Kidney (tissue), 14 donors: ENCODE measurements around the gene HES1. TPM values are rescaled to one million over a fixed set of nuclear protein-coding genes. Genes with fewer than 3 reads are reported as not detected.
A peak's percentile ranks its signal among the peaks of the same experiment; 100 is the strongest.

Source experiments
- DNase-seq, 5 donors: peaks; one replicate each; pipeline ENCODE4 v3.0.0-alpha.2; 2013 to 2020
- FAIRE-seq: peaks from 2 replicates; lab custom pipeline; 2012; peaks lifted over from hg19 to GRCh38; lab: Jason Lieb, UNC
- H3K27ac ChIP-seq, 2 donors: one replicate each; pipeline ENCODE4 v1.7.0; 2013; ENCODE audit warnings: low read depth in 2 of 2, low read length in 2 of 2, inconsistent platforms in 1 of 2
- H3K27me3 ChIP-seq: one replicate; pipeline ENCODE4 v1.7.1; 2013; ENCODE audit warnings: low read length, inconsistent platforms; ENCODE audit not compliant: control insufficient read depth, insufficient read depth
- H3K36me3 ChIP-seq, 3 donors: one replicate each; pipeline versions ENCODE4 v1.7.0 to v1.7.1; 2013; ENCODE audit warnings: low read length in 3 of 3, control low read depth in 1 of 3, inconsistent platforms in 1 of 3; ENCODE audit not compliant: insufficient read depth in 3 of 3, control insufficient read depth in 2 of 3
- H3K4me1 ChIP-seq, 3 donors: one replicate each; pipeline versions ENCODE4 v1.7.0 to v1.7.1; 2013; ENCODE audit warnings: low read length in 3 of 3, inconsistent platforms in 1 of 3, low read depth in 1 of 3; ENCODE audit not compliant: control insufficient read depth in 2 of 3, insufficient read depth in 2 of 3
- H3K4me3 ChIP-seq, 3 donors: one replicate each; pipeline versions ENCODE4 v1.7.0 to v1.8.1; 2013; ENCODE audit warnings: low read length in 3 of 3, control low read depth in 1 of 3, inconsistent platforms in 1 of 3
- H3K9ac ChIP-seq, 3 donors: one replicate each; pipeline versions ENCODE4 v1.7.0 to v1.7.1; 2013; ENCODE audit warnings: low read length in 3 of 3, control low read depth in 1 of 3, inconsistent platforms in 1 of 3
- H3K9me3 ChIP-seq, 3 donors: one replicate each; pipeline versions ENCODE4 v1.7.0 to v1.7.1; 2013; ENCODE audit warnings: low read length in 3 of 3, control low read depth in 1 of 3, inconsistent platforms in 1 of 3; ENCODE audit not compliant: control insufficient read depth in 2 of 3, insufficient read depth in 1 of 3
- intact Hi-C: fragments of 100-400 bp; cut with DNase I; formaldehyde crosslinking; loops from one replicate; pipeline ENCODE4 v1.11.1; 2022
- polyA plus RNA-seq: library from polyadenylated mRNA; stranded (reverse); fragments of 350-450 nt; fragmentation: Illumina TruSeq; extraction: RNeasy Lipid Tissue Mini Kit (QIAGEN cat#74804); gene quantifications from one replicate; pipeline ENCODE4 v1.2.3, GENCODE V29; 2014; ENCODE audit warnings: low read depth, low replicate concordance; ENCODE audit not compliant: insufficient read depth
- total RNA-seq: library from RNA; stranded (reverse); fragmentation: NEBNext Ultra II Directional; extraction: Animal tissue kit (Norgen Biotek cat#: 25700); gene quantifications from one replicate; pipeline ENCODE4 v1.2.1, GENCODE V29; 2021
- TF ChIP-seq, protein P1 (sequence below): IDR thresholded peaks from 3 replicates; pipeline ENCODE4 v1.5.1; 2012; ENCODE audit warnings: mild to moderate bottlenecking, moderate library complexity, borderline replicate concordance; ENCODE audit not compliant: insufficient read depth; ENCODE audit errors: extremely low read depth
- donor health status: control.
- donor health status: control.
- donor health status: control.
- donor health status: control.
- donor health status: control.
- donor health status: DM: yes; HTN: yes; CAD: no.
- donor health status: Normal renal cell carcinoma (clear cell type).

The HES1 gene
- total and polyA plus RNA-seq, 2 donors from 2014 or later: 44.3 to 77.4 TPM

DNA sequence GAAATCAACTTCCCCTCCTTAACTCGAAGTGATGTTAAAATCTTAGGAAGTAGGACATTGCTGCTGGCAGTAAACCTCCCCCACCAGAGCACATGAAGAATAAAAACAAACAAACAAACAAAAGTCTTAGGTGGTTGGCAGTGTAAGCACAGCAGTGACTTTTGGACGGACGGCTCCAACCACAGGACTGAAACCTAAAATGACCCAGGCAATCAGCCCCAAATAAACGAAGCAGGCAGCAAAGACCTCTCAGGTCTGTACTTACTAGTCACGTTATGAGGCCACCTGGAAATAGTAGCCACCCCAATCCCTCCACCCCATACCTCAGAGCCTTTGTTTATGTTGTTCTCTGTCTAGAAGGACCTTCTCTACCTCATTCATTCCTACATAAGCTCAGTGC is 33.5 kb upstream of the HES1 start:
- DNase-seq: no peak
- Histone ChIP-seq H3K36me3 (no peaks in the 10 kb centered on the region), H3K27ac (no peak overlapping the region), H3K4me3 (no peak overlapping the region), H3K9ac (no peak overlapping the region), H3K27me3 (no peaks in the 10 kb centered on the region), H3K4me1 (peaks cover 5 to 31% (median 27%) of the 10 kb centered on the region in 3 donors), H3K9me3 (no peaks in the 10 kb centered on the region)
- intact Hi-C loops: no loop called here
- TF ChIP-seq, protein P1, sequence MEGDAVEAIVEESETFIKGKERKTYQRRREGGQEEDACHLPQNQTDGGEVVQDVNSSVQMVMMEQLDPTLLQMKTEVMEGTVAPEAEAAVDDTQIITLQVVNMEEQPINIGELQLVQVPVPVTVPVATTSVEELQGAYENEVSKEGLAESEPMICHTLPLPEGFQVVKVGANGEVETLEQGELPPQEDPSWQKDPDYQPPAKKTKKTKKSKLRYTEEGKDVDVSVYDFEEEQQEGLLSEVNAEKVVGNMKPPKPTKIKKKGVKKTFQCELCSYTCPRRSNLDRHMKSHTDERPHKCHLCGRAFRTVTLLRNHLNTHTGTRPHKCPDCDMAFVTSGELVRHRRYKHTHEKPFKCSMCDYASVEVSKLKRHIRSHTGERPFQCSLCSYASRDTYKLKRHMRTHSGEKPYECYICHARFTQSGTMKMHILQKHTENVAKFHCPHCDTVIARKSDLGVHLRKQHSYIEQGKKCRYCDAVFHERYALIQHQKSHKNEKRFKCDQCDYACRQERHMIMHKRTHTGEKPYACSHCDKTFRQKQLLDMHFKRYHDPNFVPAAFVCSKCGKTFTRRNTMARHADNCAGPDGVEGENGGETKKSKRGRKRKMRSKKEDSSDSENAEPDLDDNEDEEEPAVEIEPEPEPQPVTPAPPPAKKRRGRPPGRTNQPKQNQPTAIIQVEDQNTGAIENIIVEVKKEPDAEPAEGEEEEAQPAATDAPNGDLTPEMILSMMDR: no peak
- FAIRE-seq: no peak

DNA sequence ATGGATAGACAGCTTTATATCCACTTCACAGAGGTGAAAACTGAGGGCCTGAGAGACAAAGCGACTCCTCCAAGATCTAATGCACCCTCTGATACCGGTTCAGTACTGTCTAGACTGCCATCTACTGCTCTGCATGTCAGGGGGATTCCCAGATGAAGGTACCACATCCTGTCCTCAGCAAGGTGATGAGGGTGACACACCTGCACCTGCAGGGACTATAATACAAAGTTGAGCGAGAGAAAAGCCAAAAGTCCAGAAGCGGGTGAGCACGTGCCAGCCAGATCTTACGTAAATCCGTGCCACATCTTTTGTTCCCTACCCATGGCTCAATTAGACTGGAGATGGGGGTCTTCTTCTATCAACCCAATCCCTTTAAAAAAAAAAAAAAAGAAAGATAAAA is 32.4 kb upstream of the HES1 start:
- Histone ChIP-seq H3K4me3 (no peak overlapping the region), H3K27me3 (no peaks in the 10 kb centered on the region), H3K27ac (no peak overlapping the region), H3K4me1 (peaks cover 0 to 21% (median 19%) of the 10 kb centered on the region in 3 donors), H3K9me3 (no peaks in the 10 kb centered on the region), H3K9ac (no peak overlapping the region), H3K36me3 (no peaks in the 10 kb centered on the region)
- no peak for FAIRE-seq
- intact Hi-C loops: no loop called here
- TF ChIP-seq, protein P1: no peak
- DNase-seq: no peak

DNA sequence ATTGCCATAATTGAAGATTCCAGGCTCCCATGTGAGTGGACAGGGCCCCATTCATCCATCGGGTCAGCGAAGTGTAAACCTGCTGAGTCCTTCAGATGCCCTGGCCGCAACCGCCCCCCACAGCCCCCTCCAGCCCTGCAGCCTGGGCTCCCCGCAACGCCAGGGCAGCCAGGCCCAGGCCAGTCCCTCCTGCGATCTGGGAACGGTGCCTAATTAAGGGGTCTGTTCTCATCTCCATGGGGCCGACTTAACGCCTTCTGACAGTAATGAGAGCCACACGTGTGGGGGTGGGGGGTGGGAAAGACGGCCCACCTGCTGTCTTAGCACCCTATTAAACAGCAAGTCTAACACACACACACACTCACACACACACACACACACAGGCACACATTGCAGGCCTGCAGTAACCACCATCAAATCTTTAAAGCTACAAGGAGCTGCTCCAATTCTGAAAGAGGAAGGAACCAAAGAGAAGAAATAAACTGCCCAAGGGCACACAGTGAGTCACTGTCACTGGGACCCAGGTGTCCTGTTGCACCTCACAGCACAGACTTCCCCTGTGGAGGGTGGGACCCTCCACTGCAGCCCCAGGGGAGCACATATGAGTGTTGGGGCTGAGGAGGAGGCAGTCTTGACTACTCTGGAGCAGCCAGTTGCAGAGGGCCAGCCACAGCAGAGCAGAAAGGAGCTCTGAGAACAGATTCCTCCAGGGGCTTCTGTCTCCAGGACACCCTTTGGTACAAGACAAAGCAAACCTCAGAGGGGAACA is 31.8 kb upstream of the HES1 start:
- H3K4me3 ChIP-seq: no peak overlapping the region
- no peaks in the 10 kb centered on the region for H3K36me3 ChIP-seq
- no peaks in the 10 kb centered on the region for H3K27me3 ChIP-seq
- no peak overlapping the region for H3K9ac ChIP-seq
- peak in 1 of 5 donors; percentile 61 for DNase-seq
- H3K27ac ChIP-seq: no peak overlapping the region
- peaks cover 0 to 22% (median 18%) of the 10 kb centered on the region in 3 donors for H3K4me1 ChIP-seq
- TF ChIP-seq, protein P1: no peak
- H3K9me3 ChIP-seq: no peaks in the 10 kb centered on the region
- intact Hi-C loops: no loop called here
- FAIRE-seq: no peak

DNA sequence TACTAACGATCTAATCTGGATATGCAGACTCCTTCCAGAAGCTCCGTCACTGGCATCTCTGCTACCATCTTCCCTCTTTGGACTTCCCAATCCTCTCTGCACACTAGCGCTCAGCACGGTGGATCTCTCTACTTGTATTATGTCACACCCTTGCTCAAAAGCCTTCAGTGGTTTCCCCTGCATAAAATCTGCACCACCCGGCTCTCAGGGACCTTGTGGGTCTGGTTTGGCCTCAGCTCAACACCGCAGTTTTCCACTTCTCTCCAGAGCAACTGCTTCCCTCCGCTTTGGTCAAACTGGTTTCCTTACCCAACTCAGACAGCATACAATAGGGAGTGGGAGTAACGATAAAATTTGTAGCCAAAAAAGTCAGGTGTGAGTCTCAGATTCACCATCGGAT is 30.7 kb upstream of the HES1 start:
- Histone ChIP-seq H3K27ac (no peak overlapping the region), H3K4me3 (no peak overlapping the region), H3K9ac (no peak overlapping the region), H3K4me1 (peaks cover 0 to 25% (median 18%) of the 10 kb centered on the region in 3 donors), H3K36me3 (no peaks in the 10 kb centered on the region), H3K27me3 (no peaks in the 10 kb centered on the region), H3K9me3 (no peaks in the 10 kb centered on the region)
- intact Hi-C loops: no loop called here
- DNase-seq (no peak), FAIRE-seq (no peak)
- TF ChIP-seq, protein P1: no peak
